Liver (tissue), 9 donors: ENCODE measurements around the gene NIPBL. TPM values are rescaled to one million over a fixed set of nuclear protein-coding genes. Genes with fewer than 3 reads are reported as not detected.

Source experiments
- DNase-seq: peaks from one replicate; pipeline ENCODE4 v3.0.0-alpha.2; 2017; ENCODE audit warnings: low spot score
- H3K27ac ChIP-seq, 2 donors: one replicate each; pipeline ENCODE4 v1.7.0; 2013; ENCODE audit warnings: inconsistent platforms in 2 of 2, low read length in 2 of 2, control low read depth in 1 of 2, low read depth in 1 of 2, mild to moderate bottlenecking in 1 of 2
- H3K27me3 ChIP-seq, 4 donors: one replicate each; pipeline versions ENCODE4 v1.6.1 to v1.7.0; 2013; ENCODE audit warnings: low read length in 3 of 4, inconsistent platforms in 1 of 4, mild to moderate bottlenecking in 1 of 4, moderate library complexity in 1 of 4; ENCODE audit not compliant: control insufficient read depth in 4 of 4, insufficient read depth in 4 of 4
- H3K36me3 ChIP-seq, 4 donors: one replicate each; pipeline versions ENCODE4 v1.6.1 to v1.7.0; 2013; ENCODE audit warnings: low read length in 3 of 4, mild to moderate bottlenecking in 3 of 4, low read depth in 1 of 4, moderate library complexity in 1 of 4; ENCODE audit not compliant: control insufficient read depth in 4 of 4, insufficient read depth in 3 of 4
- H3K4me1 ChIP-seq, 4 donors: one replicate each; pipeline versions ENCODE4 v1.6.1 to v1.7.0; 2013; ENCODE audit warnings: low read length in 3 of 4, mild to moderate bottlenecking in 3 of 4, moderate library complexity in 1 of 4; ENCODE audit not compliant: control insufficient read depth in 4 of 4, insufficient read depth in 4 of 4
- H3K4me3 ChIP-seq, 3 donors: one replicate each; pipeline versions ENCODE4 v1.6.1 to v1.7.0; 2013; ENCODE audit warnings: low read length in 3 of 3, control low read depth in 1 of 3, low read depth in 1 of 3, mild to moderate bottlenecking in 1 of 3
- H3K9ac ChIP-seq, 2 donors: one replicate each; pipeline ENCODE4 v1.7.0; 2013; ENCODE audit warnings: low read length in 2 of 2, mild to moderate bottlenecking in 2 of 2, moderate library complexity in 2 of 2, control low read depth in 1 of 2, low read depth in 1 of 2
- H3K9me3 ChIP-seq, 4 donors: one replicate each; pipeline versions ENCODE4 v1.6.1 to v1.7.0; 2013; ENCODE audit warnings: low read length in 3 of 4; ENCODE audit not compliant: control insufficient read depth in 4 of 4
- ATF3 ChIP-seq: IDR thresholded peaks from 2 replicates; pipeline ENCODE4 v1.6.1; 2016; ENCODE audit warnings: antibody characterized with exemption
- CTCF ChIP-seq: fragments of 150-350 bp; IDR thresholded peaks from 2 replicates; pipeline ENCODE4 v1.5.1; 2017; ENCODE audit warnings: improper control_type of control experiment, low read depth, low read length; ENCODE audit not compliant: missing input control
- EGR1 ChIP-seq, 2 donors: IDR thresholded peaks; 2 replicates each; pipeline ENCODE4 v1.6.1; 2016 to 2018; ENCODE audit warnings: antibody characterized with exemption in 2 of 2, low read depth in 2 of 2
- FOXA1 ChIP-seq: IDR thresholded peaks from 2 replicates; pipeline ENCODE4 v1.6.1; 2016; ENCODE audit warnings: antibody characterized with exemption
- FOXA2 ChIP-seq: IDR thresholded peaks from 2 replicates; pipeline ENCODE4 v1.6.1; 2016; ENCODE audit warnings: antibody characterized with exemption
- GABPA ChIP-seq, 2 donors: IDR thresholded peaks in 1 of 2; conservative IDR thresholded peaks in 1 of 2; 2 replicates each; pipeline ENCODE4 v1.6.1; 2016; ENCODE audit warnings: antibody characterized with exemption in 2 of 2, mild to moderate bottlenecking in 1 of 2, moderate library complexity in 1 of 2
- HNF4A ChIP-seq, 2 donors: conservative IDR thresholded peaks; 2 replicates each; pipeline ENCODE4 v1.6.1; 2016; ENCODE audit warnings: antibody characterized with exemption in 2 of 2, mild to moderate bottlenecking in 2 of 2
- HNF4G ChIP-seq: IDR thresholded peaks from 2 replicates; pipeline ENCODE4 v1.6.1; 2016; ENCODE audit warnings: antibody characterized with exemption
- JUND ChIP-seq, 2 donors: IDR thresholded peaks; 2 replicates each; pipeline ENCODE4 v1.6.1; 2016; ENCODE audit warnings: antibody characterized with exemption in 2 of 2
- MAX ChIP-seq: IDR thresholded peaks from 2 replicates; pipeline ENCODE4 v1.6.1; 2016; ENCODE audit warnings: antibody characterized with exemption
- NR2F2 ChIP-seq: IDR thresholded peaks from 2 replicates; pipeline ENCODE4 v1.6.1; 2016; ENCODE audit warnings: antibody characterized with exemption
- RAD21 ChIP-seq, 2 donors: IDR thresholded peaks; 2 replicates each; pipeline ENCODE4 v1.6.1; 2016; ENCODE audit warnings: antibody characterized with exemption in 2 of 2, mild to moderate bottlenecking in 2 of 2
- REST ChIP-seq: IDR thresholded peaks from 2 replicates; pipeline ENCODE4 v1.6.1; 2016; ENCODE audit warnings: antibody characterized with exemption, mild to moderate bottlenecking
- RXRA ChIP-seq, 2 donors: IDR thresholded peaks; 2 replicates each; pipeline ENCODE4 v1.6.1; 2017 to 2018; ENCODE audit warnings: antibody characterized with exemption in 2 of 2, mild to moderate bottlenecking in 1 of 2
- SP1 ChIP-seq: IDR thresholded peaks from 2 replicates; pipeline ENCODE4 v1.6.1; 2018; ENCODE audit warnings: antibody characterized with exemption, mild to moderate bottlenecking
- TAF1 ChIP-seq: conservative IDR thresholded peaks from 2 replicates; pipeline ENCODE4 v1.6.1; 2016; ENCODE audit warnings: antibody characterized with exemption, mild to moderate bottlenecking
- YY1 ChIP-seq: IDR thresholded peaks from 2 replicates; pipeline ENCODE4 v1.6.1; 2016; ENCODE audit warnings: antibody characterized with exemption, mild to moderate bottlenecking
- ZBTB33 ChIP-seq: IDR thresholded peaks from 2 replicates; pipeline ENCODE4 v1.6.1; 2016; ENCODE audit warnings: antibody characterized with exemption
- WGBS: extraction: QIAGEN DNeasy Blood & Tissue Kit; methylation state at CpG from one replicate; pipeline ENCODE4 v1.1.7; 2013; 5-methylcytosine and 5-hydroxymethylcytosine counted together
- polyA plus RNA-seq, 2 donors: library from polyadenylated mRNA; stranded (reverse) in 1 of 2; unstranded in 1 of 2; fragments of 200-250 nt in 1 of 2; fragments of >200 nt in 1 of 2; fragmentation: Nextera tagmentation in 1 of 2; extraction: Ambion mirVana in 1 of 2; gene quantifications; one replicate each; pipeline versions ENCODE4 v1.2.1 to v1.2.3, GENCODE V29; 2013 to 2015
- total RNA-seq, 2 donors: library from RNA; depleted of rRNA; stranded (reverse); fragments of >200 nt; gene quantifications; one replicate each; pipeline ENCODE4 v1.2.3, GENCODE V29; 2014
- donor health status: healthy.
- donor health status: healthy.
- donor health status: healthy.
- donor health status: healthy.
- donor health status: healthy.

NIPBL gene
- total and polyA plus RNA-seq, 4 donors, result 4.9 to 30.3 (median 21.0) TPM

- Histone ChIP-seq H3K27me3 (no peaks in the 10 kb centered on the region), H3K9me3 (no peaks in the 10 kb centered on the region), H3K4me1 (no peaks in the 10 kb centered on the region), H3K4me3 (no peak overlapping the region), H3K36me3 (peaks cover 1 to 19% (median 10%) of the 10 kb centered on the region in 4 donors), H3K9ac (no peak overlapping the region), H3K27ac (no peak overlapping the region)
- TF ChIP-seq RXRA (IDR thresholded peaks at IDR 0.05) (no peak), FOXA2 (no peak), CTCF (no peak), YY1 (no peak), EGR1 (IDR thresholded peaks at IDR 0.05; ENCODE audit: low read depth in 2 of 2) (no peak), HNF4G (no peak), SP1 (no peak), TAF1 (no peak), JUND (IDR thresholded peaks at IDR 0.05) (no peak), MAX (no peak), RAD21 (IDR thresholded peaks at IDR 0.05) (no peak), ATF3 (no peak), HNF4A (conservative IDR thresholded peaks at IDR 0.05) (no peak), REST (no peak), NR2F2 (no peak), ZBTB33 (no peak), GABPA (IDR thresholded peaks at IDR 0.05 in 1 of 2, conservative IDR thresholded peaks at IDR 0.05 in 1 of 2) (no peak), FOXA1 (no peak)
- DNase-seq, result no peak
These were observed 101.6 kb downstream of the NIPBL start for GRCh38 chr5:36978196-36978595.

- Histone ChIP-seq H3K9me3 (no peaks in the 10 kb centered on the region), H3K27ac (no peak overlapping the region), H3K4me3 (no peak overlapping the region), H3K27me3 (no peaks in the 10 kb centered on the region), H3K9ac (no peak overlapping the region), H3K36me3 (peaks cover 0 to 9% (median 5%) of the 10 kb centered on the region in 4 donors), H3K4me1 (no peaks in the 10 kb centered on the region)
- no peak for DNase-seq
- 98% methylated on average over 1 of the region's 1 CpG for WGBS
- no peak for TF ChIP-seq TAF1
- TF ChIP-seq CTCF, result no peak
- no peak for TF ChIP-seq FOXA1
- TF ChIP-seq RXRA (IDR thresholded peaks at IDR 0.05), result no peak
- no peak for TF ChIP-seq ZBTB33
- TF ChIP-seq HNF4A (conservative IDR thresholded peaks at IDR 0.05), result no peak
- TF ChIP-seq FOXA2, result no peak
- no peak for TF ChIP-seq HNF4G
- no peak for TF ChIP-seq GABPA (IDR thresholded peaks at IDR 0.05 in 1 of 2, conservative IDR thresholded peaks at IDR 0.05 in 1 of 2)
- no peak for TF ChIP-seq ATF3
These were observed 105.6 kb downstream of the NIPBL start for GRCh38 chr5:36982146-36982545.
